Vagina (tissue), 2 donors: ENCODE results near the gene ANKRD49.

ENCODE experiments used
- POLR2A ChIP-seq, 2 donors: fragments of 450-650 bp; IDR thresholded peaks; one replicate each; pipeline ENCODE4 v1.6.1; 2017; ENCODE audit warnings: antibody characterized with exemption in 2 of 2, mild to moderate bottlenecking in 2 of 2, moderate library complexity in 2 of 2
- POLR2AphosphoS5 ChIP-seq, 2 donors: sonication (generic); formaldehyde crosslinking; IDR thresholded peaks; one replicate each; pipeline ENCODE4 v1.9.0; 2017; ENCODE audit warnings: antibody characterized with exemption in 2 of 2, mild to moderate bottlenecking in 2 of 2, low read depth in 1 of 2; ENCODE audit not compliant: insufficient read depth in 1 of 2
- TF ChIP-seq, protein P1 (sequence below), 3 experiments: fragments of 450-650 bp in 2 of 3; fragments of 200-600 bp in 1 of 3; sonication (generic) in 1 of 3; IDR thresholded peaks; one replicate each; pipeline ENCODE4 v1.5.1; 2017 to 2019; ENCODE audit warnings: antibody characterized with exemption in 3 of 3, mild to moderate bottlenecking in 2 of 3, moderate library complexity in 2 of 3

DNA sequence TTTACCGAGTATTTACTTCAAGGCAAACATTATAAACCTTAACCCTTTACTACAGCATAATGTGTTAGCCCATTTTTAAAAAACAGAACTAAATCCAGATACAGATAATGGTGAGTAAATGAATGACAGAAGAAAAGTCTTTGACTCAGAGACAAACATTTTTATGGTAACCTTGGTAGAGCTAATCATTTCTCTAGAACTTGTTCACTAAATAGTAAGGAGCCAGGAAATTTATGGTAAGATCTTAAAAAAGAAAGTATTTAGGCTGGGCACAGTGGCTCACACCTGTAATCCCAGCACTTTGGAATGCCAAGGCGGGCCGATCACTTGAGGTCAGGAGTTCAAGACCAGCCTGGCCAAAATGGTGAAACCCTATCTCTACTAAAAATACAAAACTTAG, 38.4 kb downstream of the ANKRD49 start:
- TF ChIP-seq POLR2A (IDR thresholded peaks at IDR 0.05) (no peak), POLR2AphosphoS5 (IDR thresholded peaks at IDR 0.05; ENCODE audit: insufficient read depth in 1 of 2, low read depth in 1 of 2) (no peak)
- TF ChIP-seq, protein P1, sequence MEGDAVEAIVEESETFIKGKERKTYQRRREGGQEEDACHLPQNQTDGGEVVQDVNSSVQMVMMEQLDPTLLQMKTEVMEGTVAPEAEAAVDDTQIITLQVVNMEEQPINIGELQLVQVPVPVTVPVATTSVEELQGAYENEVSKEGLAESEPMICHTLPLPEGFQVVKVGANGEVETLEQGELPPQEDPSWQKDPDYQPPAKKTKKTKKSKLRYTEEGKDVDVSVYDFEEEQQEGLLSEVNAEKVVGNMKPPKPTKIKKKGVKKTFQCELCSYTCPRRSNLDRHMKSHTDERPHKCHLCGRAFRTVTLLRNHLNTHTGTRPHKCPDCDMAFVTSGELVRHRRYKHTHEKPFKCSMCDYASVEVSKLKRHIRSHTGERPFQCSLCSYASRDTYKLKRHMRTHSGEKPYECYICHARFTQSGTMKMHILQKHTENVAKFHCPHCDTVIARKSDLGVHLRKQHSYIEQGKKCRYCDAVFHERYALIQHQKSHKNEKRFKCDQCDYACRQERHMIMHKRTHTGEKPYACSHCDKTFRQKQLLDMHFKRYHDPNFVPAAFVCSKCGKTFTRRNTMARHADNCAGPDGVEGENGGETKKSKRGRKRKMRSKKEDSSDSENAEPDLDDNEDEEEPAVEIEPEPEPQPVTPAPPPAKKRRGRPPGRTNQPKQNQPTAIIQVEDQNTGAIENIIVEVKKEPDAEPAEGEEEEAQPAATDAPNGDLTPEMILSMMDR (IDR thresholded peaks at IDR 0.05), result no peak
